Measurements from ENCODE around the gene PLS1.

DNA sequence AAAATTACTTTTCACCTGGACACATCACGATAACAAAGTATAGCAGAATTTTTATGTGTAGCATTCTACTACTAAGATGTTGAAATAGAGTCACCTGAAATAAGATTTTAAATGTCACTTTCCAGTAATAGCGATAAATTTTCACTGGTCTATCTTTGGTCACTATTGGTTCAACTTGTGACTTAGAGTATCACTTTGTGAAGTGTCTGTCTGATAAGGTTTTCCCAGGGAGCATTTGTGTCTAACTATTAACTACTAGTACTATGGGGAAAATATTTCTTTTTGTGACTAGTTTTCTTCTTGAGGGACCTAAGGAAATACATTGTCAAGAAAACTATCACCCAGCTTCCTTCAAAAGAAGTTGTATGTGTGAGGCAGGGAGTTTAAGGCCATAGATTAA, 138.6 kb downstream of the PLS1 start:
- TF ChIP-seq EZH2 (IDR thresholded peaks at IDR 0.05; ENCODE audit: insufficient read depth, poor library complexity, severe bottlenecking) (no peak), EZH2phosphoT487 (IDR thresholded peaks at IDR 0.05; ENCODE audit: insufficient read depth, low read depth) (no peak)
